HEK293 (cell line): ENCODE results near the gene TMEM184A.
A peak's percentile ranks its signal among the peaks of the same experiment; 100 is the strongest.

ENCODE experiments used
- BCL11A ChIP-seq: fragments of 450-650 bp; formaldehyde crosslinking; IDR thresholded peaks from 2 replicates; pipeline ENCODE4 v1.5.1; 2016; ENCODE audit warnings: low read depth, missing biosample characterization, missing genetic modification characterization
- FEZF1 ChIP-seq: fragments of 450-650 bp; formaldehyde crosslinking; IDR thresholded peaks from 2 replicates; pipeline ENCODE4 v1.5.1; 2016; ENCODE audit warnings: missing biosample characterization, missing genetic modification characterization
- GLI2 ChIP-seq: fragments of 450-650 bp; formaldehyde crosslinking; IDR thresholded peaks from 2 replicates; pipeline ENCODE4; 2017; ENCODE audit warnings: missing biosample characterization, missing genetic modification characterization, low read depth, borderline replicate concordance
- HOXC10 ChIP-seq: sonication (generic); formaldehyde crosslinking; IDR thresholded peaks from 2 replicates; pipeline ENCODE4 v1.8.1; 2023; ENCODE audit warnings: mild to moderate bottlenecking, missing genetic modification reagents
- MYNN ChIP-seq: fragments of 450-650 bp; formaldehyde crosslinking; IDR thresholded peaks from 2 replicates; pipeline ENCODE4 v1.5.1; 2016; ENCODE audit warnings: missing biosample characterization, missing genetic modification characterization, borderline replicate concordance
- MZF1 ChIP-seq: fragments of 450-650 bp; formaldehyde crosslinking; IDR thresholded peaks from 2 replicates; pipeline ENCODE4 v1.5.1; 2017; ENCODE audit warnings: missing biosample characterization, missing genetic modification characterization, borderline replicate concordance
- SETDB1 ChIP-seq: IDR thresholded peaks from one replicate; pipeline ENCODE4 v1.6.1; 2017; ENCODE audit warnings: mild to moderate bottlenecking, low read length, moderate library complexity, mixed read lengths; ENCODE audit not compliant: insufficient read length
- SP2 ChIP-seq: fragments of 450-650 bp; formaldehyde crosslinking; IDR thresholded peaks from 2 replicates; pipeline ENCODE4 v1.5.1; 2016; ENCODE audit warnings: missing biosample characterization, missing genetic modification characterization
- ZEB2 ChIP-seq: fragments of 450-650 bp; formaldehyde crosslinking; IDR thresholded peaks from 2 replicates; pipeline ENCODE4 v1.5.1; 2016; ENCODE audit warnings: missing biosample characterization, missing genetic modification characterization
- ZFP3 ChIP-seq: fragments of 450-650 bp; formaldehyde crosslinking; IDR thresholded peaks from 2 replicates; pipeline ENCODE4 v1.5.1; 2016; ENCODE audit warnings: low read depth, missing biosample characterization, missing genetic modification characterization
- ZNF10 ChIP-seq: fragments of 450-650 bp; formaldehyde crosslinking; IDR thresholded peaks from 2 replicates; pipeline ENCODE4 v1.5.1; 2017; ENCODE audit warnings: missing biosample characterization, missing genetic modification characterization
- ZNF121 ChIP-seq: fragments of 450-650 bp; formaldehyde crosslinking; IDR thresholded peaks from 2 replicates; pipeline ENCODE4 v1.5.1; 2016; ENCODE audit warnings: missing biosample characterization, missing genetic modification characterization
- ZNF148 ChIP-seq: fragments of 450-650 bp; formaldehyde crosslinking; IDR thresholded peaks from 2 replicates; pipeline ENCODE4 v1.5.0; 2017; ENCODE audit warnings: missing biosample characterization, missing genetic modification characterization, borderline replicate concordance
- ZNF155 ChIP-seq: fragments of 450-650 bp; formaldehyde crosslinking; IDR thresholded peaks from 2 replicates; pipeline ENCODE4 v1.5.1; 2016; ENCODE audit warnings: missing biosample characterization, missing genetic modification characterization
- ZNF18 ChIP-seq: fragments of 450-650 bp; formaldehyde crosslinking; IDR thresholded peaks from 2 replicates; pipeline ENCODE4 v1.5.1; 2016; ENCODE audit warnings: missing biosample characterization, missing genetic modification characterization
- ZNF211 ChIP-seq: fragments of 450-650 bp; formaldehyde crosslinking; IDR thresholded peaks from 2 replicates; pipeline ENCODE4 v1.5.1; 2016; ENCODE audit warnings: low read depth, missing biosample characterization, missing genetic modification characterization
- ZNF223 ChIP-seq: fragments of 450-650 bp; formaldehyde crosslinking; IDR thresholded peaks from 2 replicates; pipeline ENCODE4 v1.5.1; 2016; ENCODE audit warnings: missing biosample characterization, missing genetic modification characterization
- ZNF274 ChIP-seq, 2 experiments: fragments of 200-500 bp in 1 of 2; fragments of 450-650 bp in 1 of 2; sonication (Bioruptor generic) in 1 of 2; formaldehyde crosslinking in 1 of 2; IDR thresholded peaks; 2 replicates each; pipeline versions ENCODE4 v1.5.1 to v1.6.1; 2014 to 2016; ENCODE audit warnings: borderline replicate concordance in 1 of 2, inconsistent platforms in 1 of 2, low read length in 1 of 2, missing biosample characterization in 1 of 2, missing genetic modification characterization in 1 of 2
- ZNF335 ChIP-seq: fragments of 450-650 bp; formaldehyde crosslinking; conservative IDR thresholded peaks from 2 replicates; pipeline ENCODE4 v1.5.1; 2016; ENCODE audit warnings: missing biosample characterization, missing genetic modification characterization
- ZNF354C ChIP-seq: fragments of 450-650 bp; formaldehyde crosslinking; IDR thresholded peaks from 2 replicates; pipeline ENCODE4 v1.5.1; 2016; ENCODE audit warnings: missing biosample characterization, missing genetic modification characterization, low read depth, borderline replicate concordance
- ZNF510 ChIP-seq: fragments of 450-650 bp; formaldehyde crosslinking; IDR thresholded peaks from 2 replicates; pipeline ENCODE4 v1.5.1; 2018; ENCODE audit warnings: mild to moderate bottlenecking, missing genetic modification characterization, missing biosample characterization; ENCODE audit not compliant: insufficient replicate concordance
- ZNF514 ChIP-seq: fragments of 450-650 bp; formaldehyde crosslinking; IDR thresholded peaks from 2 replicates; pipeline ENCODE4 v1.5.1; 2016; ENCODE audit warnings: missing biosample characterization, missing genetic modification characterization
- ZNF529 ChIP-seq: fragments of 450-650 bp; formaldehyde crosslinking; IDR thresholded peaks from 2 replicates; pipeline ENCODE4 v1.5.1; 2017; ENCODE audit warnings: missing genetic modification characterization, missing biosample characterization; ENCODE audit not compliant: insufficient replicate concordance
- ZNF571 ChIP-seq: fragments of 450-650 bp; formaldehyde crosslinking; IDR thresholded peaks from 2 replicates; pipeline ENCODE4 v1.5.0; 2017; ENCODE audit warnings: missing biosample characterization, missing genetic modification characterization
- ZNF654 ChIP-seq: fragments of 450-650 bp; formaldehyde crosslinking; IDR thresholded peaks from 2 replicates; pipeline ENCODE4 v1.5.1; 2016; ENCODE audit warnings: low read depth, missing biosample characterization, missing genetic modification characterization
- ZNF692 ChIP-seq: fragments of 450-650 bp; formaldehyde crosslinking; IDR thresholded peaks from 2 replicates; pipeline ENCODE4 v1.5.1; 2016; ENCODE audit warnings: missing biosample characterization, missing genetic modification characterization
- ZSCAN16 ChIP-seq: fragments of 450-650 bp; formaldehyde crosslinking; IDR thresholded peaks from 2 replicates; pipeline ENCODE4 v1.5.1; 2016; ENCODE audit warnings: missing biosample characterization, missing genetic modification characterization
- TF ChIP-seq, protein P1 (sequence below): fragments of 450-650 bp; formaldehyde crosslinking; IDR thresholded peaks from 2 replicates; pipeline ENCODE4 v1.5.1; 2017; ENCODE audit warnings: missing biosample characterization, missing genetic modification characterization

TMEM184A gene

GRCh38 chr7:1503816-1504775 lies 51.9 kb downstream of the TMEM184A start, which contains the start of gene INTS1 (continued):
- no peak for TF ChIP-seq FEZF1 (tag by site-specific recombination)
- no peak for TF ChIP-seq ZNF654 (tag by site-specific recombination)
- TF ChIP-seq ZSCAN16 (tag by site-specific recombination), result no peak
- no peak for TF ChIP-seq ZNF529
- TF ChIP-seq ZNF18 (tag by site-specific recombination), result 0 out of 2 replicates have a peak, but pooled peaks have one; percentile 31
- no peak for TF ChIP-seq ZNF10 (tag by site-specific recombination)
- TF ChIP-seq ZNF335 (tag by site-specific recombination), result peak; percentile 81
- no peak for TF ChIP-seq ZFP3 (tag by site-specific recombination)
- no peak for TF ChIP-seq ZNF514
- no peak for TF ChIP-seq SETDB1
- TF ChIP-seq ZNF274 (IDR thresholded peaks at IDR 0.05; ENCODE audit: low read length), result no peak
- no peak for TF ChIP-seq ZNF274 (tag by site-specific recombination; IDR thresholded peaks at IDR 0.05; ENCODE audit: borderline replicate concordance)
- TF ChIP-seq ZNF121, result peak; percentile 34; the same call in 1 of the 2 replicates
- TF ChIP-seq ZNF223 (tag by site-specific recombination), result no peak
- no peak for TF ChIP-seq BCL11A
- TF ChIP-seq ZNF155 (tag by site-specific recombination), result no peak
- TF ChIP-seq ZNF211 (tag by site-specific recombination), result no peak
- TF ChIP-seq ZEB2, result peak; percentile 63; the same call in 1 of the 2 replicates
- no peak for TF ChIP-seq MYNN
- TF ChIP-seq ZNF510 (tag by site-specific recombination), result no peak
- no peak for TF ChIP-seq HOXC10
- TF ChIP-seq, protein P1, sequence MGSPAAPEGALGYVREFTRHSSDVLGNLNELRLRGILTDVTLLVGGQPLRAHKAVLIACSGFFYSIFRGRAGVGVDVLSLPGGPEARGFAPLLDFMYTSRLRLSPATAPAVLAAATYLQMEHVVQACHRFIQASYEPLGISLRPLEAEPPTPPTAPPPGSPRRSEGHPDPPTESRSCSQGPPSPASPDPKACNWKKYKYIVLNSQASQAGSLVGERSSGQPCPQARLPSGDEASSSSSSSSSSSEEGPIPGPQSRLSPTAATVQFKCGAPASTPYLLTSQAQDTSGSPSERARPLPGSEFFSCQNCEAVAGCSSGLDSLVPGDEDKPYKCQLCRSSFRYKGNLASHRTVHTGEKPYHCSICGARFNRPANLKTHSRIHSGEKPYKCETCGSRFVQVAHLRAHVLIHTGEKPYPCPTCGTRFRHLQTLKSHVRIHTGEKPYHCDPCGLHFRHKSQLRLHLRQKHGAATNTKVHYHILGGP (tag by site-specific recombination), result no peak
- peak; percentile 84 for TF ChIP-seq SP2 (tag by site-specific recombination)
- TF ChIP-seq ZNF354C (tag by site-specific recombination), result no peak
- TF ChIP-seq ZNF571 (tag by site-specific recombination), result no peak
- TF ChIP-seq GLI2 (tag by site-specific recombination), result no peak
- no peak for TF ChIP-seq MZF1 (tag by site-specific recombination)
- TF ChIP-seq ZNF692, result peak; percentile 72
- TF ChIP-seq ZNF148 (tag by site-specific recombination), result no peak
